ENCODE measurements around the gene MAPRE3. TPM values are rescaled to one million over a fixed set of nuclear protein-coding genes. Genes with fewer than 3 reads are reported as not detected.
A peak's percentile ranks its signal among the peaks of the same experiment; 100 is the strongest.

MAPRE3 gene
- total and polyA plus RNA-seq, 4 donors = 10.2 to 41.9 (median 27.2) TPM

GRCh38 chr2:26978061-26978596 is 7.7 kb downstream of the MAPRE3 start:
- DNase-seq = peak; percentile 28 to 71 (median 70)
- ATAC-seq (ENCODE audit: insufficient read depth, low FRiP score) = no peak
- no peaks in the 10 kb centered on the region for H3K9me3 ChIP-seq (ENCODE audit: control insufficient read depth in 4 of 4, insufficient read depth in 3 of 4, low read length in 3 of 4)

GRCh38 chr2:26979741-26980140 is 9.3 kb downstream of the MAPRE3 start:
- no peak for ATAC-seq (ENCODE audit: insufficient read depth, low FRiP score)
- Histone ChIP-seq H3K4me3 (no peak overlapping the region), H3K9me3 (ENCODE audit: control insufficient read depth in 4 of 4, insufficient read depth in 3 of 4, low read length in 3 of 4) (no peaks in the 10 kb centered on the region), H3K27me3 (ENCODE audit: control insufficient read depth in 3 of 3, insufficient read depth in 3 of 3, low read length in 2 of 3) (no peaks in the 10 kb centered on the region), H3K9ac (ENCODE audit: insufficient read depth in 1 of 2, low read length in 2 of 2) (no peak overlapping the region), H3K36me3 (ENCODE audit: control insufficient read depth in 4 of 4, insufficient read depth in 4 of 4, low read length in 4 of 4) (peaks cover 0 to 2% (median 0%) of the 10 kb centered on the region in 4 donors), H3K4me1 (ENCODE audit: control insufficient read depth in 5 of 5, insufficient read depth in 5 of 5, low read length in 5 of 5) (peaks cover 0 to 15% (median 0%) of the 10 kb centered on the region in 5 donors), H3K27ac (ENCODE audit: low read depth in 1 of 2, low read length in 1 of 2) (no peak overlapping the region)
- WGBS, 2 donors = 76 to 91% methylated on average over 2 of the region's 2 CpGs
- no peak for TF ChIP-seq CTCF (IDR thresholded peaks at IDR 0.05; ENCODE audit: control extremely low read depth, extremely low read depth)
- DNase-seq = no peak

More at GRCh38 chr2:26978061-26978596, 7.7 kb downstream of the MAPRE3 start:
- H3K4me1 ChIP-seq (ENCODE audit: control insufficient read depth in 5 of 5, insufficient read depth in 5 of 5, low read length in 5 of 5) = peaks cover 0 to 13% (median 0%) of the 10 kb centered on the region in 5 donors
- no peak for TF ChIP-seq CTCF (IDR thresholded peaks at IDR 0.05; ENCODE audit: control extremely low read depth, extremely low read depth)
- WGBS, 2 donors = 54 to 62% methylated on average over 4 of the region's 4 CpGs
- H3K27ac ChIP-seq (ENCODE audit: low read depth in 1 of 2, low read length in 1 of 2) = no peak overlapping the region
- H3K4me3 ChIP-seq = no peak overlapping the region
- no peak overlapping the region for H3K9ac ChIP-seq (ENCODE audit: insufficient read depth in 1 of 2, low read length in 2 of 2)
- H3K27me3 ChIP-seq (ENCODE audit: control insufficient read depth in 3 of 3, insufficient read depth in 3 of 3, low read length in 2 of 3) = peaks cover 0 to 1% (median 0%) of the 10 kb centered on the region in 3 donors
- no peaks in the 10 kb centered on the region for H3K36me3 ChIP-seq (ENCODE audit: control insufficient read depth in 4 of 4, insufficient read depth in 4 of 4, low read length in 4 of 4)

GRCh38 chr2:26980971-26981370 is 10.5 kb downstream of the MAPRE3 start:
- DNase-seq (no peak), ATAC-seq (ENCODE audit: insufficient read depth, low FRiP score) (no peak)
- Histone ChIP-seq H3K9me3 (ENCODE audit: control insufficient read depth in 4 of 4, insufficient read depth in 3 of 4, low read length in 3 of 4) (no peaks in the 10 kb centered on the region), H3K4me3 (no peak overlapping the region), H3K9ac (ENCODE audit: insufficient read depth in 1 of 2, low read length in 2 of 2) (no peak overlapping the region), H3K27ac (ENCODE audit: low read depth in 1 of 2, low read length in 1 of 2) (no peak overlapping the region), H3K27me3 (ENCODE audit: control insufficient read depth in 3 of 3, insufficient read depth in 3 of 3, low read length in 2 of 3) (no peaks in the 10 kb centered on the region), H3K36me3 (ENCODE audit: control insufficient read depth in 4 of 4, insufficient read depth in 4 of 4, low read length in 4 of 4) (peaks cover 0 to 2% (median 0%) of the 10 kb centered on the region in 4 donors), H3K4me1 (ENCODE audit: control insufficient read depth in 5 of 5, insufficient read depth in 5 of 5, low read length in 5 of 5) (peaks cover 0 to 15% (median 0%) of the 10 kb centered on the region in 5 donors)
- WGBS, 2 donors = 94% methylated on average over 2 of the region's 2 CpGs
- TF ChIP-seq CTCF (IDR thresholded peaks at IDR 0.05; ENCODE audit: control extremely low read depth, extremely low read depth) = no peak
